ENCODE measurements around the gene DLX2.

- TF ChIP-seq, protein P1, sequence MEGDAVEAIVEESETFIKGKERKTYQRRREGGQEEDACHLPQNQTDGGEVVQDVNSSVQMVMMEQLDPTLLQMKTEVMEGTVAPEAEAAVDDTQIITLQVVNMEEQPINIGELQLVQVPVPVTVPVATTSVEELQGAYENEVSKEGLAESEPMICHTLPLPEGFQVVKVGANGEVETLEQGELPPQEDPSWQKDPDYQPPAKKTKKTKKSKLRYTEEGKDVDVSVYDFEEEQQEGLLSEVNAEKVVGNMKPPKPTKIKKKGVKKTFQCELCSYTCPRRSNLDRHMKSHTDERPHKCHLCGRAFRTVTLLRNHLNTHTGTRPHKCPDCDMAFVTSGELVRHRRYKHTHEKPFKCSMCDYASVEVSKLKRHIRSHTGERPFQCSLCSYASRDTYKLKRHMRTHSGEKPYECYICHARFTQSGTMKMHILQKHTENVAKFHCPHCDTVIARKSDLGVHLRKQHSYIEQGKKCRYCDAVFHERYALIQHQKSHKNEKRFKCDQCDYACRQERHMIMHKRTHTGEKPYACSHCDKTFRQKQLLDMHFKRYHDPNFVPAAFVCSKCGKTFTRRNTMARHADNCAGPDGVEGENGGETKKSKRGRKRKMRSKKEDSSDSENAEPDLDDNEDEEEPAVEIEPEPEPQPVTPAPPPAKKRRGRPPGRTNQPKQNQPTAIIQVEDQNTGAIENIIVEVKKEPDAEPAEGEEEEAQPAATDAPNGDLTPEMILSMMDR (IDR thresholded peaks at IDR 0.05 in 4 of 5, conservative IDR thresholded peaks at IDR 0.05 in 1 of 5), result no peak
- TF ChIP-seq POLR2A (IDR thresholded peaks at IDR 0.05), result no peak
Observed at GRCh38 chr2:172066394-172066886, 36.3 kb downstream of the DLX2 start.

All from gastrocnemius medialis (tissue), 4 donors.